HepG2 (cell line): ENCODE measurements around the gene NDST1. TPM values are rescaled to one million over a fixed set of nuclear protein-coding genes. Genes with fewer than 3 reads are reported as not detected.

ENCODE experiments used
- BHLHE40 ChIP-seq: IDR thresholded peaks from 2 replicates; pipeline ENCODE4 v1.6.1; 2011; ENCODE audit warnings: low read length, improper control_type of control experiment
- JARID2 ChIP-seq: sonication (generic); formaldehyde crosslinking; IDR thresholded peaks from 2 replicates; pipeline ENCODE4 v1.8.1; 2023; ENCODE audit warnings: missing genetic modification reagents, inconsistent platforms; ENCODE audit not compliant: insufficient replicate concordance
- ONECUT2 ChIP-seq: sonication (generic); formaldehyde crosslinking; IDR thresholded peaks from 2 replicates; pipeline ENCODE4 v1.4.0; 2020; ENCODE audit warnings: missing genetic modification reagents
- ZNF550 ChIP-seq: sonication (generic); formaldehyde crosslinking; IDR thresholded peaks from 2 replicates; pipeline ENCODE4 v1.4.0; 2020; ENCODE audit warnings: mild to moderate bottlenecking, missing genetic modification reagents, borderline replicate concordance
- ZNF569 ChIP-seq: sonication (generic); formaldehyde crosslinking; IDR thresholded peaks from 2 replicates; pipeline ENCODE4 v1.5.0; 2020; ENCODE audit warnings: mild to moderate bottlenecking, missing genetic modification reagents, moderate library complexity, borderline replicate concordance
- ZNF570 ChIP-seq: sonication (generic); formaldehyde crosslinking; IDR thresholded peaks from 2 replicates; pipeline ENCODE4 v1.4.0; 2020; ENCODE audit warnings: mild to moderate bottlenecking, missing genetic modification reagents, borderline replicate concordance
- ZNF691 ChIP-seq: sonication (generic); formaldehyde crosslinking; IDR thresholded peaks from 2 replicates; pipeline ENCODE4 v1.4.0; 2020; ENCODE audit warnings: missing genetic modification reagents, low read depth, mild to moderate bottlenecking, borderline replicate concordance
- polyA plus RNA-seq, 8 experiments: library from polyadenylated mRNA; depleted of rRNA in 3 of 8; stranded (reverse) in 7 of 8; unstranded in 1 of 8; fragments of >200 nt; fragmentation: Illumina TruSeq in 4 of 8; extraction: Trizol in 4 of 8; gene quantifications; 2 replicates each; pipeline versions ENCODE4 v1.2.1 to v1.2.3, GENCODE V29; 2011 to 2016; ENCODE audit warnings: low read depth in 4 of 8, missing spikeins in 1 of 8, mixed read lengths in 1 of 8; ENCODE audit not compliant: insufficient read depth in 1 of 8
- total RNA-seq, 5 experiments: library from RNA; depleted of rRNA; stranded (reverse); fragments of >200 nt; fragmentation: Illumina TruSeq; extraction: Trizol; gene quantifications; 2 replicates each; pipeline ENCODE4 v1.2.3, GENCODE V29; 2016; ENCODE audit warnings: low read depth in 1 of 5
- TF ChIP-seq, protein P1 (sequence below), 2 experiments: sonication (generic) in 1 of 2; formaldehyde crosslinking in 1 of 2; IDR thresholded peaks; 2 replicates each; pipeline versions ENCODE4 v1.4.0 to v1.6.1; 2018 to 2020; ENCODE audit warnings: missing genetic modification reagents in 2 of 2, borderline replicate concordance in 1 of 2, low read depth in 1 of 2, mild to moderate bottlenecking in 1 of 2, missing biosample characterization in 1 of 2
- TF ChIP-seq, protein P2 (sequence below): sonication (generic); formaldehyde crosslinking; IDR thresholded peaks from 2 replicates; pipeline ENCODE4 v1.8.1; 2023; ENCODE audit warnings: mild to moderate bottlenecking, moderate library complexity, missing genetic modification reagents
- TF ChIP-seq, protein P3 (sequence below): sonication (generic); formaldehyde crosslinking; IDR thresholded peaks from 2 replicates; pipeline ENCODE4 v1.5.0; 2020; ENCODE audit warnings: mild to moderate bottlenecking, missing genetic modification reagents, borderline replicate concordance

NDST1 gene
- total and polyA plus RNA-seq, 2 of the 13 experiments (the other 11 are each of a cell fraction or from before 2014, with no cell fraction given): 23.8 to 26.2 TPM

- TF ChIP-seq, protein P1, sequence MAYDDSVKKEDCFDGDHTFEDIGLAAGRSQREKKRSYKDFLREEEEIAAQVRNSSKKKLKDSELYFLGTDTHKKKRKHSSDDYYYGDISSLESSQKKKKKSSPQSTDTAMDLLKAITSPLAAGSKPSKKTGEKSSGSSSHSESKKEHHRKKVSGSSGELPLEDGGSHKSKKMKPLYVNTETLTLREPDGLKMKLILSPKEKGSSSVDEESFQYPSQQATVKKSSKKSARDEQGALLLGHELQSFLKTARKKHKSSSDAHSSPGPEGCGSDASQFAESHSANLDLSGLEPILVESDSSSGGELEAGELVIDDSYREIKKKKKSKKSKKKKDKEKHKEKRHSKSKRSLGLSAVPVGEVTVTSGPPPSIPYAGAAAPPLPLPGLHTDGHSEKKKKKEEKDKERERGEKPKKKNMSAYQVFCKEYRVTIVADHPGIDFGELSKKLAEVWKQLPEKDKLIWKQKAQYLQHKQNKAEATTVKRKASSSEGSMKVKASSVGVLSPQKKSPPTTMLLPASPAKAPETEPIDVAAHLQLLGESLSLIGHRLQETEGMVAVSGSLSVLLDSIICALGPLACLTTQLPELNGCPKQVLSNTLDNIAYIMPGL (CRISPR knock-in tag; IDR thresholded peaks at IDR 0.05; ENCODE audit: borderline replicate concordance in 1 of 2, low read depth in 1 of 2): peak; percentile 20 to 50; a peak in 1 of 4 replicates
- TF ChIP-seq ZNF569 (CRISPR knock-in tag) (peak; percentile 86; the same call in 1 of the 2 replicates), BHLHE40 (peak; percentile 75), ZNF691 (peak; percentile 99), JARID2 (CRISPR knock-in tag) (no peak), ZNF570 (CRISPR knock-in tag) (no peak), ONECUT2 (CRISPR knock-in tag) (peak; percentile 92), ZNF550 (CRISPR knock-in tag) (no peak)
- TF ChIP-seq, protein P2, sequence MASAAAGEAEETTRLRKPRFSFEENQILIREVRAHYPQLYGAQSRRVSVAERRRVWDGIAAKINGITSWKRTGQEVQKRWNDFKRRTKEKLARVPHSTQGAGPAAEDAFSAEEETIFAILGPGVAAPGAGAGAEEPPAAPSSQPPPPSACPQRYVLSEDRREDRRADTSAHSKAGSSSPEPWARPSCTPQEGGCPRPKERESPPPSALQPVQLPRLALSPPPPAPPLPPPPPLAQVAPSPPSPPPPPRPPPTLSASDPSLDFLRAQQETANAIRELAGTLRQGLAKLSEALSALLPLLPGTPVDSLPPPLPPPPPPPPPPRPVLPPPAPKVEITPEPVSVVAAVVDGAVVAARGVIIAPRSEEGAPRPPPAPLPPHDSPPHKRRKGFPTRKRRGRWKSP (CRISPR knock-in tag): peak; percentile 70; the same call in 1 of the 2 replicates
- TF ChIP-seq, protein P3, sequence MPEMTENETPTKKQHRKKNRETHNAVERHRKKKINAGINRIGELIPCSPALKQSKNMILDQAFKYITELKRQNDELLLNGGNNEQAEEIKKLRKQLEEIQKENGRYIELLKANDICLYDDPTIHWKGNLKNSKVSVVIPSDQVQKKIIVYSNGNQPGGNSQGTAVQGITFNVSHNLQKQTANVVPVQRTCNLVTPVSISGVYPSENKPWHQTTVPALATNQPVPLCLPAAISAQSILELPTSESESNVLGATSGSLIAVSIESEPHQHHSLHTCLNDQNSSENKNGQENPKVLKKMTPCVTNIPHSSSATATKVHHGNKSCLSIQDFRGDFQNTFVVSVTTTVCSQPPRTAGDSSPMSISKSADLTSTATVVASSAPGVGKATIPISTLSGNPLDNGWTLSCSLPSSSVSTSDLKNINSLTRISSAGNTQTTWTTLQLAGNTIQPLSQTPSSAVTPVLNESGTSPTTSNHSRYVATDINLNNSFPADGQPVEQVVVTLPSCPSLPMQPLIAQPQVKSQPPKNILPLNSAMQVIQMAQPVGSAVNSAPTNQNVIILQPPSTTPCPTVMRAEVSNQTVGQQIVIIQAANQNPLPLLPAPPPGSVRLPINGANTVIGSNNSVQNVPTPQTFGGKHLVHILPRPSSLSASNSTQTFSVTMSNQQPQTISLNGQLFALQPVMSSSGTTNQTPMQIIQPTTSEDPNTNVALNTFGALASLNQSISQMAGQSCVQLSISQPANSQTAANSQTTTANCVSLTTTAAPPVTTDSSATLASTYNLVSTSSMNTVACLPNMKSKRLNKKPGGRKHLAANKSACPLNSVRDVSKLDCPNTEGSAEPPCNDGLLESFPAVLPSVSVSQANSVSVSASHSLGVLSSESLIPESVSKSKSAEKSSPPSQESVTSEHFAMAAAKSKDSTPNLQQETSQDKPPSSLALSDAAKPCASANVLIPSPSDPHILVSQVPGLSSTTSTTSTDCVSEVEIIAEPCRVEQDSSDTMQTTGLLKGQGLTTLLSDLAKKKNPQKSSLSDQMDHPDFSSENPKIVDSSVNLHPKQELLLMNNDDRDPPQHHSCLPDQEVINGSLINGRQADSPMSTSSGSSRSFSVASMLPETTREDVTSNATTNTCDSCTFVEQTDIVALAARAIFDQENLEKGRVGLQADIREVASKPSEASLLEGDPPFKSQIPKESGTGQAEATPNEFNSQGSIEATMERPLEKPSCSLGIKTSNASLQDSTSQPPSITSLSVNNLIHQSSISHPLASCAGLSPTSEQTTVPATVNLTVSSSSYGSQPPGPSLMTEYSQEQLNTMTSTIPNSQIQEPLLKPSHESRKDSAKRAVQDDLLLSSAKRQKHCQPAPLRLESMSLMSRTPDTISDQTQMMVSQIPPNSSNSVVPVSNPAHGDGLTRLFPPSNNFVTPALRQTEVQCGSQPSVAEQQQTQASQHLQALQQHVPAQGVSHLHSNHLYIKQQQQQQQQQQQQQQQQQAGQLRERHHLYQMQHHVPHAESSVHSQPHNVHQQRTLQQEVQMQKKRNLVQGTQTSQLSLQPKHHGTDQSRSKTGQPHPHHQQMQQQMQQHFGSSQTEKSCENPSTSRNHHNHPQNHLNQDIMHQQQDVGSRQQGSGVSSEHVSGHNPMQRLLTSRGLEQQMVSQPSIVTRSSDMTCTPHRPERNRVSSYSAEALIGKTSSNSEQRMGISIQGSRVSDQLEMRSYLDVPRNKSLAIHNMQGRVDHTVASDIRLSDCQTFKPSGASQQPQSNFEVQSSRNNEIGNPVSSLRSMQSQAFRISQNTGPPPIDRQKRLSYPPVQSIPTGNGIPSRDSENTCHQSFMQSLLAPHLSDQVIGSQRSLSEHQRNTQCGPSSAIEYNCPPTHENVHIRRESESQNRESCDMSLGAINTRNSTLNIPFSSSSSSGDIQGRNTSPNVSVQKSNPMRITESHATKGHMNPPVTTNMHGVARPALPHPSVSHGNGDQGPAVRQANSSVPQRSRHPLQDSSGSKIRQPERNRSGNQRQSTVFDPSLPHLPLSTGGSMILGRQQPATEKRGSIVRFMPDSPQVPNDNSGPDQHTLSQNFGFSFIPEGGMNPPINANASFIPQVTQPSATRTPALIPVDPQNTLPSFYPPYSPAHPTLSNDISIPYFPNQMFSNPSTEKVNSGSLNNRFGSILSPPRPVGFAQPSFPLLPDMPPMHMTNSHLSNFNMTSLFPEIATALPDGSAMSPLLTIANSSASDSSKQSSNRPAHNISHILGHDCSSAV: no peak
Measured at GRCh38 chr5:150522504-150523414, 14.8 kb downstream of the NDST1 start (continued).
